Coronary artery (tissue), 2 donors: ENCODE results near the gene SORCS3.
"Not testable (repeated sequence)": the region's sequence is repeated elsewhere in the genome, so short reads cannot be mapped to it uniquely, and the experiment has no call there.

Experiments
- DNase-seq: peaks from one replicate; pipeline ENCODE4 v3.0.0-alpha.2; 2017; ENCODE audit warnings: low spot score
- H3K27ac ChIP-seq, 2 donors: fragments of 200-600 bp; sonication (generic); one replicate each; pipeline ENCODE4 v1.5.1; 2016 to 2019
- H3K4me3 ChIP-seq: fragments of 200-600 bp; sonication (generic); 2 replicates; pipeline ENCODE4 v1.5.1; 2016; ENCODE audit warnings: mild to moderate bottlenecking, moderate library complexity
- TF ChIP-seq, protein P1 (sequence below): fragments of 200-600 bp; sonication (generic); IDR thresholded peaks from one replicate; pipeline ENCODE4 v1.5.1; 2019; ENCODE audit warnings: antibody characterized with exemption

Gene SORCS3

GRCh38 chr10:104689105-104689504 is 48.0 kb downstream of the SORCS3 start:
- no peak overlapping the region for H3K4me3 ChIP-seq
- TF ChIP-seq, protein P1, sequence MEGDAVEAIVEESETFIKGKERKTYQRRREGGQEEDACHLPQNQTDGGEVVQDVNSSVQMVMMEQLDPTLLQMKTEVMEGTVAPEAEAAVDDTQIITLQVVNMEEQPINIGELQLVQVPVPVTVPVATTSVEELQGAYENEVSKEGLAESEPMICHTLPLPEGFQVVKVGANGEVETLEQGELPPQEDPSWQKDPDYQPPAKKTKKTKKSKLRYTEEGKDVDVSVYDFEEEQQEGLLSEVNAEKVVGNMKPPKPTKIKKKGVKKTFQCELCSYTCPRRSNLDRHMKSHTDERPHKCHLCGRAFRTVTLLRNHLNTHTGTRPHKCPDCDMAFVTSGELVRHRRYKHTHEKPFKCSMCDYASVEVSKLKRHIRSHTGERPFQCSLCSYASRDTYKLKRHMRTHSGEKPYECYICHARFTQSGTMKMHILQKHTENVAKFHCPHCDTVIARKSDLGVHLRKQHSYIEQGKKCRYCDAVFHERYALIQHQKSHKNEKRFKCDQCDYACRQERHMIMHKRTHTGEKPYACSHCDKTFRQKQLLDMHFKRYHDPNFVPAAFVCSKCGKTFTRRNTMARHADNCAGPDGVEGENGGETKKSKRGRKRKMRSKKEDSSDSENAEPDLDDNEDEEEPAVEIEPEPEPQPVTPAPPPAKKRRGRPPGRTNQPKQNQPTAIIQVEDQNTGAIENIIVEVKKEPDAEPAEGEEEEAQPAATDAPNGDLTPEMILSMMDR = no peak
- DNase-seq = no peak
- no peak overlapping the region for H3K27ac ChIP-seq

DNA sequence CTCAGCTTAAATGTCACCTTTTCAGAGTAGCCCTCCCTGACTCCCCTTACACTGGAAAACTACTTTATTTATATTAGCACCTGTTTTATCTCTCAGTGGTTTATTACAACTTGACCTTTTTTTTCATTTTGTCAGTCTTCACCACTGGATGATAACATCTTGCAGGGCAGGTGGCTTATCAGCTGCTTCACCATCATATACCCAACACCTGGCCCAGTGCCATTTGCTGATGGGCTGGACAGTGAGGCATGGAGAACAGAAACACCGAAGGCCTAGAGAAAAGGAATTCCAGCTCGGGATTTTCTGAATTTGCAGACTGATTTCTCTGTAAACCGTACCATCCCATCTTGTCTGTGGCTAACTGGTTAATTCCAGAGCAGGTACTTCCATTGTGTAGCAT is 48.5 kb downstream of the SORCS3 start:
- TF ChIP-seq, protein P1 = no peak
- Histone ChIP-seq H3K27ac (no peak overlapping the region), H3K4me3 (no peak overlapping the region)
- DNase-seq = no peak

DNA sequence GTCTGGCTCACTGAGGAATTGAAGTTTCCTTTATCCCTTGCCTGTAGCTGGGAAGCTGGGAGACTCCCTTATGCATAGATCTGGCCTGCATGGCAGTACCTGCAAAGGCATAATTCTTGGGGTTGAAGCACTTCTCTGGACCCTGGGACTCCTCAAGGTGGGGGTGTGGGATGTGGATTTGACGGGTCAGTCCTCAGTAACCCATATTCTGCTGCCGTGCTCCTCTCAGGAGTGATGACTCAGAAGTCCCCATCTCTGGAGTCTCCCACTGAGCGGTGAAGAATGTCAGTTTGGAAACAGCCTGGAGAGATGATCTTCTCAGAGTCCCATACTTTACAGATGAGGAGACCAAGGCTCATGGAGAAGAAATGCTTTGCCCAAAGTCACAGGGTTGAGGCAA is 49.0 kb downstream of the SORCS3 start:
- Histone ChIP-seq H3K4me3 (no peak overlapping the region), H3K27ac (no peak overlapping the region)
- TF ChIP-seq, protein P1 = no peak
- DNase-seq = no peak

- no peak overlapping the region for H3K27ac ChIP-seq
- H3K4me3 ChIP-seq = no peak overlapping the region
- TF ChIP-seq, protein P1 = no peak
- no peak for DNase-seq
Measured at GRCh38 chr10:104690959-104691358, 49.9 kb downstream of the SORCS3 start.

DNA sequence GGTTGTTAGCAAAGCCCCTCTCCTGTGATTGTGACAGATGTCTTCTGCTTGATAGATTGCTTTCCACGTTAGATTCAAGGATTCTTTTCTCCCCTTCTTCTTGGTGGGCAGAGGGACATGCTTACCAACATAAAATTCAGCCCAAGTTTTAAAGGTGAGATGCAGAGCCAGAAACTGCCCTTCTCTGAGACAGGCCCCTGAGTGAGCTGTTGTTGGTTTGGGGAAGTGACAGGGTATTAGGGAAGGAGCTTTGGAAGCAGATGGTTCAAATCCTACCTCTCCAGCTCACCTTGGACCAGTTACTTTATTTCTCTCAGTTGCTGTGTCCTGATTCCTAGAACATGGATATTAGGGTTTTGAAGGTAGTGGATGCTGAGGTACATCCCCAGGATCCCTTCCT is 53.0 kb downstream of the SORCS3 start:
- TF ChIP-seq, protein P1 = no peak
- no peak overlapping the region for H3K4me3 ChIP-seq
- DNase-seq = no peak
- H3K27ac ChIP-seq = no peak overlapping the region

GRCh38 chr10:104703262-104703661 is 62.2 kb downstream of the SORCS3 start:
- not testable (repeated sequence) for H3K27ac ChIP-seq, H3K4me3 ChIP-seq, DNase-seq

DNA sequence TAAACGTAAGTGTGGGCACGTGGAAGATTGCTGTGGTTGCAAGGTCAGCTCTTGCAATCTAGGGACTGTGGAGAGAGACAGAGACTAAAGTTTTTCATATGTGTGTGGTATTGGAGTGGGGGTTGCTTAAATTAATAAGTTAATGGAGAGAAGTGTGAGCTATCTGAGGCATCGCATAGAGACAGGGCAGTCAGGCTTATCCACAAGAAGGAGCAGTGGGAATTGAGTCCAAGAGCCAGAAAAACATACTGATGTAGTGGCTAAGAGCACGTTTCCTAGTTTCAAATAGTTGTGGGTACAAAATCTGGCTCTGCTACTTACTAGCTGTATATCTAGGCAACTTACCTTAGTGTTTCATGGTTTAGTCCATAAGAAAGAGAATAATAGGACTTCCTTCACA is 65.8 kb downstream of the SORCS3 start:
- TF ChIP-seq, protein P1 = no peak
- Histone ChIP-seq H3K27ac (no peak overlapping the region), H3K4me3 (no peak overlapping the region)
- DNase-seq = no peak
